ENCODE measurements around the gene MCC. TPM values are rescaled to one million over a fixed set of nuclear protein-coding genes. Genes with fewer than 3 reads are reported as not detected.

The MCC gene
- total RNA-seq, 2 experiments from 2014 or later: 4.0 to 4.1 TPM

- Mint-ChIP-seq H3K36me3 (no peaks in the 10 kb centered on the region), H3K4me1 (ENCODE audit: low read depth) (no peaks in the 10 kb centered on the region), H3K27me3 (no peaks in the 10 kb centered on the region), H3K9me3 (no peaks in the 10 kb centered on the region), H3K4me3 (no peak overlapping the region), H3K27ac (no peak overlapping the region)
- intact Hi-C loops (cut with micrococcal nuclease): no loop called here
- CTCF ChIA-PET: no interaction called here
- POLR2A ChIA-PET: no interaction called here
- no peak for DNase-seq
These were observed 224.7 kb downstream of the MCC start for GRCh38 chr5:113263545-113263944.

GRCh38 chr5:113262674-113263073 is 225.6 kb downstream of the MCC start:
- Mint-ChIP-seq H3K9me3 (no peaks in the 10 kb centered on the region), H3K4me3 (no peak overlapping the region), H3K36me3 (no peaks in the 10 kb centered on the region), H3K27me3 (no peaks in the 10 kb centered on the region), H3K27ac (no peak overlapping the region), H3K4me1 (ENCODE audit: low read depth) (no peaks in the 10 kb centered on the region)
- ChIA-PET CTCF (no interaction called here), POLR2A (no interaction called here)
- intact Hi-C loops (cut with micrococcal nuclease): no loop called here
- DNase-seq: no peak

DNA sequence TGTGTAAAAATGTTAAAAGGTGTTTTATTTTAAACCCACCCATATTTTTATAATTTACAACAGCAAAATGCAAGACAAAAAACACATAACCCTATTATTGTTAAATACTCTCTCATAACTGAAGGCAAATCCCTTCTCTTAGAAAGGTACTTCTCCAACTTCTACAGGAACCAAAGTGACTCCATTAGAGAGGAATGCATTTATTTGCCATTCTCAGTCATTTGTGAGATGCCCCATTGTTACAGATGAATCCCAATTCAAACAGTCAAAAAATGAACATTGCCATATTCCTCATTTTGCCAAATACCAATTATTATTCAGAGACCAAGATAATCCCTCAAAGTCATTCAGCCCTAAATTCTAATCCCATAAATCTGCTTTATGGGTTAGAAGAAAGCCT is 229.2 kb downstream of the MCC start:
- Mint-ChIP-seq H3K4me1 (ENCODE audit: low read depth) (no peaks in the 10 kb centered on the region), H3K27ac (no peak overlapping the region), H3K4me3 (no peak overlapping the region), H3K36me3 (no peaks in the 10 kb centered on the region), H3K9me3 (no peaks in the 10 kb centered on the region), H3K27me3 (no peaks in the 10 kb centered on the region)
- POLR2A ChIA-PET: no interaction called here
- intact Hi-C loops (cut with micrococcal nuclease): no loop called here
- no peak for DNase-seq
- CTCF ChIA-PET: no interaction called here

GRCh38 chr5:113257545-113257944 is 230.7 kb downstream of the MCC start:
- H3K9me3 Mint-ChIP-seq: no peaks in the 10 kb centered on the region
- H3K4me3 Mint-ChIP-seq: no peak overlapping the region
- H3K4me1 Mint-ChIP-seq (ENCODE audit: low read depth): no peaks in the 10 kb centered on the region
- ChIA-PET POLR2A (no interaction called here), CTCF (no interaction called here)
- DNase-seq: no peak
- H3K27ac Mint-ChIP-seq: no peak overlapping the region
- H3K27me3 Mint-ChIP-seq: no peaks in the 10 kb centered on the region
- H3K36me3 Mint-ChIP-seq: no peaks in the 10 kb centered on the region
- intact Hi-C loops (cut with micrococcal nuclease): no loop called here

DNA sequence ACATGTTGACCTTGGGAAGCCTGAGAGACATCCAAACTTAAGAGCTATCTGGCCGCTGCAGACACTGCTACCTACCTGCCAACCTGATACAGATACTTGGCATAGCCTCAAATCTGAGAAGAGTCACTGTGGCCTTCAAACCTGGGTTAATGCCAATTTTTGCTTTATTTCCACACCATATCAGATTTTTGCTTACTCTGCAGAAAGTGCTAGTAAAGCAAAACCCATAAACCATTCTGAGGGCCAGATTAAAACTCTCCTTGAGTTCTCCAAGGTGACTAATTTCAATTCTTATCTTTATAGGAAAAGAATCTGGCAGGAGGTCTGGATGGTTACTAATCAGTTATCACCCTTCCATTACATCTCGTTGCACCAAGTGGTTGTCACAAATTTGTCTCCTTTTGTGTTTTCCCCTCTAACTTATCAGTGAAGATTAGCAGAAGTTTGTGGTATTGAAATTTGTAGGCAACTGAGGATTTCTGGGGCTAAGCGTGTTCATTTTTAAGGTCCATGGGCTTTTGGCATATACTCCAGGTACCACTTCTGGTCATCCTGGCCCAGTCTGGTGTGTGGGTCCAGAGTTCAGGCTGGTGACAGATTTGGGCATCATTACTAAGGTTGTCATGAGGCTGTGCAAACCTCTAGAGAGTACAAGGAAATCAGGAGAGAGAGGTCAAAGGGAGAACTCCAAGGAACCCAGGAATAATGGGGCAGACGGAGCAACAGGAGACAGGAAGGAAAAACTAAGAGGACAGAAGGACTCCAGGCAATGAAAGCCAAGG is 231.4 kb downstream of the MCC start:
- DNase-seq: no peak
- Mint-ChIP-seq H3K4me3 (no peak overlapping the region), H3K9me3 (no peaks in the 10 kb centered on the region), H3K27ac (no peak overlapping the region), H3K27me3 (no peaks in the 10 kb centered on the region), H3K4me1 (ENCODE audit: low read depth) (no peaks in the 10 kb centered on the region), H3K36me3 (no peaks in the 10 kb centered on the region)
- ChIA-PET CTCF (interaction anchor here (0.7 kb wide), 1 partner anchor 260 kb away, joined by 3 read pairs; no protein-coding TSS in a partner anchor), POLR2A (no interaction called here)
- intact Hi-C loops (cut with micrococcal nuclease): no loop called here

GRCh38 chr5:113255579-113256386 is 232.5 kb downstream of the MCC start:
- ChIA-PET CTCF (interaction anchor here (0.7 kb wide), 1 partner anchor 259 kb away, joined by 3 read pairs; no protein-coding TSS in a partner anchor), POLR2A (no interaction called here)
- H3K4me1 Mint-ChIP-seq (ENCODE audit: low read depth): no peaks in the 10 kb centered on the region

DNA sequence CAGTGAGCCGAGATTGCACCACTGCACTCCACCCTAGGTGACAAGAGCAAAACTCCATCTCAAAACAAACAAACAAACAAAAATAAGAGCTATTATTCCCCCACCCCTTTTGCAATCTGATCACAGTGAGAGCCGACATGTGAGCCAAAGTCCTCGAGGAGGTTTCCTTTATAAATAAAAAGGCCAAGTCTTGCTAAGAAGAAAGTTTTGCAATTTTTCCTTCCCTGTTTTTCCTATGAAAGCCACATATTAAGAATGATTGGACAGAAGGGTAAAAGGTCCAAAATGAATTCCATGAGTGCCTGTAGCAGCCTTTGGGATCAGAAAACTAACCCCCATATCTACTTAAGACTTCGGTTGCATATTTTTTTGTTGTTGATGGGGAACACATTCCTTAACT is 233.1 kb downstream of the MCC start:
- no peak overlapping the region for H3K4me3 Mint-ChIP-seq
- no peak for DNase-seq
- intact Hi-C loops (cut with micrococcal nuclease): no loop called here
- H3K27me3 Mint-ChIP-seq: no peaks in the 10 kb centered on the region
- H3K36me3 Mint-ChIP-seq: no peaks in the 10 kb centered on the region
- ChIA-PET POLR2A (no interaction called here), CTCF (no interaction called here)
- H3K27ac Mint-ChIP-seq: no peak overlapping the region
- H3K4me1 Mint-ChIP-seq (ENCODE audit: low read depth): no peaks in the 10 kb centered on the region
- no peaks in the 10 kb centered on the region for H3K9me3 Mint-ChIP-seq

More at GRCh38 chr5:113255579-113256386, 232.5 kb downstream of the MCC start:
- no peaks in the 10 kb centered on the region for H3K9me3 Mint-ChIP-seq
- H3K36me3 Mint-ChIP-seq: no peaks in the 10 kb centered on the region
- intact Hi-C loops (cut with micrococcal nuclease): no loop called here
- DNase-seq: no peak
- no peak overlapping the region for H3K27ac Mint-ChIP-seq
- no peak overlapping the region for H3K4me3 Mint-ChIP-seq
- no peaks in the 10 kb centered on the region for H3K27me3 Mint-ChIP-seq

DNA sequence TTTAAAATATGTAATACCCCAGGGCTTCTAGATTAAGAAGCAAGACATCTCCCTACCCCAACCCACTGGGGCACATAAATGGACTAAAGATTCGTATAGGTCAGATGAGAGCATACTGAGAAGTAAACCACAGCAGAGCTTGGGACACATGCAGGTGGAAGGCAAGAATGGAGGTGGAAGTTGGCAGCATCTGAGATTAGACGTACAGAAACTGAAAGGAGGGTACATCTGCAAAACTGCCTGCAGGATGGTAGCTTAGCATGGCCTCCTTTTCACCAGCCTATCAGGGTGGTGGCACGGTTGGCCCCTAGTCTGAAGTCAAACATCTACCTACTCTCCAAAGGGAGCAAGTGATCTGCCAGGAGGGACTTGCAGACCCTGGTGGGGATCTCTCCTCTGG is 235.2 kb downstream of the MCC start:
- intact Hi-C loops (cut with micrococcal nuclease): no loop called here

DNA sequence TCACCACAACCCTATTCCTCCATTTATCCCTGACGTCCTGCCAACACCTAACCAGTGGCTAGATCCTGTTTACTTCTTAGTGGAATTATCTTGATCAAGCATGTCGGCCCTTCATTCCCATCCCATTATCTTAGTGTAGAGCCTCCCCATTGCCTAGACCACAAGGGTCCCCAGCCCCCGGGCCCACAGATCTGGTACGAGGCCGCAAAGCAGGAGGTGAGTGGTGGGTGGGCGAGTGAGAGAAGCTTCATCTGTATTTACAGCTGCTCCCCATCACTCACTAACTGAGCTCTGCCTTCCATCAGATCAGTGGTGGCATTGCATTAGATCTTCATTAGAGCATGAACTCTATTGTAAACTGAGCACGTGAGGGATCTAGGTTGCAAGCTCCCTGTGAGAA is 236.2 kb downstream of the MCC start:
- H3K36me3 Mint-ChIP-seq: no peaks in the 10 kb centered on the region
- H3K27ac Mint-ChIP-seq: no peak overlapping the region
- intact Hi-C loops (cut with micrococcal nuclease): no loop called here

More for the DNA sequence above, 235.2 kb downstream of the MCC start:
- CTCF ChIA-PET: no interaction called here
- H3K4me3 Mint-ChIP-seq: no peak overlapping the region
- H3K4me1 Mint-ChIP-seq (ENCODE audit: low read depth): no peaks in the 10 kb centered on the region
- no peak for DNase-seq
- POLR2A ChIA-PET: no interaction called here
- H3K27me3 Mint-ChIP-seq: no peaks in the 10 kb centered on the region
- no peaks in the 10 kb centered on the region for H3K9me3 Mint-ChIP-seq
- no peaks in the 10 kb centered on the region for H3K36me3 Mint-ChIP-seq
- H3K27ac Mint-ChIP-seq: no peak overlapping the region

GRCh38 chr5:113250341-113250953 is 237.8 kb downstream of the MCC start:
- CTCF ChIA-PET: interaction anchor here (0.6 kb wide), 1 partner anchor 79 kb away, joined by 4 read pairs; no protein-coding TSS in a partner anchor
- Mint-ChIP-seq H3K9me3 (no peaks in the 10 kb centered on the region), H3K4me3 (no peak overlapping the region), H3K36me3 (no peaks in the 10 kb centered on the region), H3K27me3 (no peaks in the 10 kb centered on the region), H3K4me1 (ENCODE audit: low read depth) (peaks cover 9% of the 10 kb centered on the region), H3K27ac (no peak overlapping the region)
- POLR2A ChIA-PET: no interaction called here
- intact Hi-C loops (cut with micrococcal nuclease): no loop called here
- DNase-seq: no peak

More for the DNA sequence above, 236.2 kb downstream of the MCC start:
- H3K9me3 Mint-ChIP-seq: no peaks in the 10 kb centered on the region
- H3K27me3 Mint-ChIP-seq: no peaks in the 10 kb centered on the region
- H3K4me3 Mint-ChIP-seq: no peak overlapping the region
- no peaks in the 10 kb centered on the region for H3K4me1 Mint-ChIP-seq (ENCODE audit: low read depth)
- CTCF ChIA-PET: interaction anchor here (0.6 kb wide), 1 partner anchor 410 kb away, joined by 3 read pairs; no protein-coding TSS in a partner anchor
- DNase-seq: no peak
- POLR2A ChIA-PET: no interaction called here

GRCh38 chr5:113249206-113249605 is 239.0 kb downstream of the MCC start:
- POLR2A ChIA-PET: no interaction called here

DNA sequence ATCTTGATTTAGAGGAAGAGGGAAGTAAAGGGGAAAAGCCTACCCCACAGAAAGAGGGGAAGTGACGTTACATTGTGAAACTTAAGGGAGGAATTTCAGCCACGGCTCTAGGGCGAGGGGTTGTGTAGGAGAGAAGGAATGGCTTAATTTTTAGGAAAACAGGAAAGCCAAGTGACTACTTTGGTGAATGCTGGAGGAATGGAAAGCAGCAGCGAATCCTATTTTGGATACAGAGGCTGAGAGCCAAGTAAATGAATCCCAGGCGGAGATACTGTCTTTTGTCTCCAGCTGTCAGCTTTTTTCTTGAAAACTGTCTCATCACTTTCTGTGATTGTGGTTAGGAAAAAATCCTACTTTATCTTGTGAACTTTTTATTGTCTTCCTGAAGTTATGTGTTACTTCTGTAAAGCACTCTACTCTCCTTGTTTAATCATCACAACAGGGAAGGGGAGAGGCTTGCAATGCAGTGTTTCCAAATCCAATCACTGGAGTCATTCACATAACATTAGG is 241.8 kb downstream of the MCC start:
- no peak for DNase-seq
- Mint-ChIP-seq H3K4me3 (no peak overlapping the region), H3K9me3 (no peaks in the 10 kb centered on the region), H3K36me3 (no peaks in the 10 kb centered on the region), H3K27ac (no peak overlapping the region), H3K27me3 (peaks cover 1% of the 10 kb centered on the region), H3K4me1 (ENCODE audit: low read depth) (peaks cover 16% of the 10 kb centered on the region)
- CTCF ChIA-PET: no interaction called here
- intact Hi-C loops (cut with micrococcal nuclease): no loop called here
- POLR2A ChIA-PET: no interaction called here

More at GRCh38 chr5:113249206-113249605, 239.0 kb downstream of the MCC start:
- peaks cover 11% of the 10 kb centered on the region for H3K4me1 Mint-ChIP-seq (ENCODE audit: low read depth)
- CTCF ChIA-PET: no interaction called here
- no peak for DNase-seq
- no peak overlapping the region for H3K4me3 Mint-ChIP-seq
- intact Hi-C loops (cut with micrococcal nuclease): no loop called here
- no peaks in the 10 kb centered on the region for H3K36me3 Mint-ChIP-seq
- no peaks in the 10 kb centered on the region for H3K27me3 Mint-ChIP-seq
- H3K27ac Mint-ChIP-seq: no peak overlapping the region
- no peaks in the 10 kb centered on the region for H3K9me3 Mint-ChIP-seq

Data from activated CD4-positive, alpha-beta memory T cell treated with anti-CD3 and anti-CD28 coated beads for 36 hours (primary cell).